ENCODE measurements around the gene NDUFA6. TPM values are rescaled to one million over a fixed set of nuclear protein-coding genes. Genes with fewer than 3 reads are reported as not detected.

The NDUFA6 gene
- polyA plus RNA-seq, 1 donor (not counting 4 experiments of a cell fraction or from before 2014, with no cell fraction given), result 86.7 TPM

DNA sequence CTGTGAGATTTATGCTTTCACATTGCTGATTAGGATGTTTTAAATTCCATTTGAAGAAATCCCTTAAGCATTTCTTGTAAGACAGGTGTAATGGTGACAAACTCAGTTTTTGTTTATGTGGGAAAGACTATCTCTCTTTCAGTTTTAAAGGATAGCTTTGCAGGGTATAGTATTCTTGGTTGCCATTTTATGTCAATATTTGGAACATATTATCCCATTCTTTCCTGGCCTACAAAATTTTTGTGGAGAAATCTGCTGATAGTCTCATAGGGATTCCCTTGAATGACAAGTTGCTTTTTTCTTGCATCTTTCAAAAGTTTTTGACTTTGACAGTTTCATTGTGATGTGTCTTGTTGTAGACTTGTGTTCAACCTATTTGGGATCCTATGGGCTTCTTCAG, 48.8 kb downstream of the NDUFA6 start:
- no peaks in the 10 kb centered on the region for H3K36me3 ChIP-seq (ENCODE audit: control insufficient read depth in 2 of 2, extremely low read depth in 1 of 2, insufficient read depth in 2 of 2, low read length in 2 of 2)
- H3K4me2 ChIP-seq (ENCODE audit: control insufficient read depth, extremely low read depth, insufficient read depth, low read depth, low read length), result no peak overlapping the region
- TF ChIP-seq, protein P1, sequence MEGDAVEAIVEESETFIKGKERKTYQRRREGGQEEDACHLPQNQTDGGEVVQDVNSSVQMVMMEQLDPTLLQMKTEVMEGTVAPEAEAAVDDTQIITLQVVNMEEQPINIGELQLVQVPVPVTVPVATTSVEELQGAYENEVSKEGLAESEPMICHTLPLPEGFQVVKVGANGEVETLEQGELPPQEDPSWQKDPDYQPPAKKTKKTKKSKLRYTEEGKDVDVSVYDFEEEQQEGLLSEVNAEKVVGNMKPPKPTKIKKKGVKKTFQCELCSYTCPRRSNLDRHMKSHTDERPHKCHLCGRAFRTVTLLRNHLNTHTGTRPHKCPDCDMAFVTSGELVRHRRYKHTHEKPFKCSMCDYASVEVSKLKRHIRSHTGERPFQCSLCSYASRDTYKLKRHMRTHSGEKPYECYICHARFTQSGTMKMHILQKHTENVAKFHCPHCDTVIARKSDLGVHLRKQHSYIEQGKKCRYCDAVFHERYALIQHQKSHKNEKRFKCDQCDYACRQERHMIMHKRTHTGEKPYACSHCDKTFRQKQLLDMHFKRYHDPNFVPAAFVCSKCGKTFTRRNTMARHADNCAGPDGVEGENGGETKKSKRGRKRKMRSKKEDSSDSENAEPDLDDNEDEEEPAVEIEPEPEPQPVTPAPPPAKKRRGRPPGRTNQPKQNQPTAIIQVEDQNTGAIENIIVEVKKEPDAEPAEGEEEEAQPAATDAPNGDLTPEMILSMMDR (optimal IDR thresholded peaks at IDR 0.05 in 1 of 3, IDR thresholded peaks at IDR 0.05 in 1 of 3, conservative IDR thresholded peaks at IDR 0.05 in 1 of 3; ENCODE audit: extremely low read depth in 1 of 3, insufficient read depth in 2 of 3, low read length in 3 of 3), result no peak
- no peak for TF ChIP-seq EZH2 (IDR thresholded peaks at IDR 0.05; ENCODE audit: low read length)
- DNase-seq (ENCODE audit: low read depth, low spot score) (no peak), FAIRE-seq (no peak)
- no peaks in the 10 kb centered on the region for H3K79me2 ChIP-seq (ENCODE audit: control insufficient read depth, insufficient read depth, low read length)
- H2AFZ ChIP-seq (ENCODE audit: control insufficient read depth, low read length), result no peak overlapping the region
- H3K27me3 ChIP-seq (ENCODE audit: control insufficient read depth, extremely low read depth, insufficient read depth, low read length), result no peaks in the 10 kb centered on the region
- H3K9ac ChIP-seq (ENCODE audit: control insufficient read depth, extremely low read depth, insufficient read depth, low read length), result no peak overlapping the region
- H3K4me1 ChIP-seq (ENCODE audit: control insufficient read depth, extremely low read depth, insufficient read depth, low read length), result no peaks in the 10 kb centered on the region
- dilution Hi-C loops (cut with MboI; ENCODE audit: extremely low pct_ligation_motif_present, low sequenced_read_pairs), result no loop called here
- no peaks in the 10 kb centered on the region for H3K9me1 ChIP-seq (ENCODE audit: control insufficient read depth, extremely low read depth, insufficient read depth, low read length)
- H3K27ac ChIP-seq (ENCODE audit: control insufficient read depth, insufficient read depth, low read length), result no peak overlapping the region
- no peak overlapping the region for H3K4me3 ChIP-seq (ENCODE audit: control insufficient read depth in 2 of 3, extremely low read depth in 1 of 3, insufficient read depth in 2 of 3, low read depth in 1 of 3, low read length in 3 of 3)
- H4K20me1 ChIP-seq (ENCODE audit: control insufficient read depth, extremely low read depth, insufficient read depth, low read length), result no peaks in the 10 kb centered on the region
- H3K9me3 ChIP-seq (ENCODE audit: control insufficient read depth, low read depth, low read length), result no peaks in the 10 kb centered on the region

DNA sequence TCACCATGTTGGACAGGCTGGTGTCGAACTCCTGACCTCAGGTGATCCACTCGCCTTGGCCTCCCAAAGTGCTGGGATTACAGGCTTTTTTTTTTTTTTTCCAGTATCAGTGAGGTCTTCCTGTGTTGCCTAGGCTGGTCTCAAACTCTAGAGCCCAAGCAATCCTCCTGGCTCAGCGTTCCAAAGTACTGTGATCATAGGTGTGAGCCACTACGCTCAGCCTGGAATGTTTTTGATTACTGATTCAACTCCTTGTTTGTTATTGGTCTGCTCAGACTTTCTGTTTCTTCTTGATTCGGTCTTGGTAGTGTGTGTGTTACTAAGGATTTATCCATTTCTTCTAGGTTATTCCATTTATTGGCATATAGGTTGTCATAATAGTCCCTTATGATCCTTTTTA, 51.3 kb downstream of the NDUFA6 start:
- no peak overlapping the region for H3K9ac ChIP-seq (ENCODE audit: control insufficient read depth, extremely low read depth, insufficient read depth, low read length)
- FAIRE-seq (no peak), DNase-seq (ENCODE audit: low read depth, low spot score) (no peak)
- no peaks in the 10 kb centered on the region for H3K27me3 ChIP-seq (ENCODE audit: control insufficient read depth, extremely low read depth, insufficient read depth, low read length)
- no peaks in the 10 kb centered on the region for H3K4me1 ChIP-seq (ENCODE audit: control insufficient read depth, extremely low read depth, insufficient read depth, low read length)
- dilution Hi-C loops (cut with MboI; ENCODE audit: extremely low pct_ligation_motif_present, low sequenced_read_pairs), result no loop called here
- H3K4me2 ChIP-seq (ENCODE audit: control insufficient read depth, extremely low read depth, insufficient read depth, low read depth, low read length), result no peak overlapping the region
- TF ChIP-seq EZH2 (IDR thresholded peaks at IDR 0.05; ENCODE audit: low read length), result no peak
- TF ChIP-seq, protein P1 (optimal IDR thresholded peaks at IDR 0.05 in 1 of 3, IDR thresholded peaks at IDR 0.05 in 1 of 3, conservative IDR thresholded peaks at IDR 0.05 in 1 of 3; ENCODE audit: extremely low read depth in 1 of 3, insufficient read depth in 2 of 3, low read length in 3 of 3), result no peak
- H4K20me1 ChIP-seq (ENCODE audit: control insufficient read depth, extremely low read depth, insufficient read depth, low read length), result no peaks in the 10 kb centered on the region
- H2AFZ ChIP-seq (ENCODE audit: control insufficient read depth, low read length), result no peak overlapping the region
- H3K27ac ChIP-seq (ENCODE audit: control insufficient read depth, insufficient read depth, low read length), result no peak overlapping the region
- H3K36me3 ChIP-seq (ENCODE audit: control insufficient read depth in 2 of 2, extremely low read depth in 1 of 2, insufficient read depth in 2 of 2, low read length in 2 of 2), result no peaks in the 10 kb centered on the region
- H3K9me1 ChIP-seq (ENCODE audit: control insufficient read depth, extremely low read depth, insufficient read depth, low read length), result no peaks in the 10 kb centered on the region
- H3K79me2 ChIP-seq (ENCODE audit: control insufficient read depth, insufficient read depth, low read length), result no peaks in the 10 kb centered on the region
- no peaks in the 10 kb centered on the region for H3K9me3 ChIP-seq (ENCODE audit: control insufficient read depth, low read depth, low read length)
- H3K4me3 ChIP-seq (ENCODE audit: control insufficient read depth in 2 of 3, extremely low read depth in 1 of 3, insufficient read depth in 2 of 3, low read depth in 1 of 3, low read length in 3 of 3), result no peak overlapping the region

Small RNA genes lying within 50 kb of the gene (small RNA-seq; reads per million reads assigned to genes)
- gene SNORD13P1 (ENCODE audit: insufficient read length in 3 of 3, low read depth in 3 of 3, low replicate concordance in 1 of 3), result 0 reads per million in 3 experiments

Other genes starting within 250 kb of the NDUFA6 start
- not detected in 3 replicates for gene SHISA8, start 175.7 kb downstream of the NDUFA6 start, polyA plus RNA-seq
- 0.03 to 0.08 TPM (median 0.06 TPM) in 3 replicates for gene TNFRSF13C, start 164.0 kb downstream of the NDUFA6 start, polyA plus RNA-seq
- gene CENPM, start 143.6 kb downstream of the NDUFA6 start, polyA plus RNA-seq, result 1.3 to 10.1 TPM (median 4.8 TPM) in 3 replicates
- 0.05 to 0.07 TPM (median 0.06 TPM) in 3 replicates for gene SEPTIN3, start 121.3 kb downstream of the NDUFA6 start, polyA plus RNA-seq
- 0.04 to 0.07 TPM in 2 of 3 replicates, not detected in the other for gene WBP2NL, start 92.0 kb downstream of the NDUFA6 start, polyA plus RNA-seq
- gene NAGA, start 20.0 kb downstream of the NDUFA6 start, polyA plus RNA-seq, result 17.0 to 20.9 TPM (median 20.5 TPM) in 3 replicates
- 0.80 to 2.2 TPM (median 1.4 TPM) in 3 replicates for gene PHETA2, start 16.5 kb downstream of the NDUFA6 start, polyA plus RNA-seq
- 21.1 to 30.0 TPM (median 21.6 TPM) in 3 replicates for gene SMDT1, start 11.1 kb downstream of the NDUFA6 start, polyA plus RNA-seq
- gene CYP2D6, start 40.0 kb upstream of the NDUFA6 start, polyA plus RNA-seq, result 0.74 to 2.8 TPM (median 0.81 TPM) in 3 replicates
- 20.9 to 35.0 TPM (median 23.9 TPM) in 3 replicates for gene TCF20, start 179.9 kb upstream of the NDUFA6 start, polyA plus RNA-seq